Sigmoid colon (tissue), 4 donors: ENCODE data around the gene F11.

Experiments
- POLR2A ChIP-seq, 2 donors: fragments of 450-650 bp; IDR thresholded peaks; one replicate each; pipeline ENCODE4 v1.6.1; 2016; ENCODE audit warnings: antibody characterized with exemption in 2 of 2, mild to moderate bottlenecking in 2 of 2, moderate library complexity in 2 of 2
- POLR2AphosphoS5 ChIP-seq, 4 donors: sonication (generic); formaldehyde crosslinking; IDR thresholded peaks; one replicate each; pipeline ENCODE4 v1.6.1; 2017; ENCODE audit warnings: antibody characterized with exemption in 4 of 4
- TF ChIP-seq, protein P1 (sequence below), 4 experiments: fragments of 450-650 bp in 3 of 4; fragments of 200-600 bp in 1 of 4; IDR thresholded peaks; one replicate each; pipeline ENCODE4 v1.5.1; 2016 to 2019; ENCODE audit warnings: antibody characterized with exemption in 4 of 4, mild to moderate bottlenecking in 3 of 4, moderate library complexity in 2 of 4

DNA sequence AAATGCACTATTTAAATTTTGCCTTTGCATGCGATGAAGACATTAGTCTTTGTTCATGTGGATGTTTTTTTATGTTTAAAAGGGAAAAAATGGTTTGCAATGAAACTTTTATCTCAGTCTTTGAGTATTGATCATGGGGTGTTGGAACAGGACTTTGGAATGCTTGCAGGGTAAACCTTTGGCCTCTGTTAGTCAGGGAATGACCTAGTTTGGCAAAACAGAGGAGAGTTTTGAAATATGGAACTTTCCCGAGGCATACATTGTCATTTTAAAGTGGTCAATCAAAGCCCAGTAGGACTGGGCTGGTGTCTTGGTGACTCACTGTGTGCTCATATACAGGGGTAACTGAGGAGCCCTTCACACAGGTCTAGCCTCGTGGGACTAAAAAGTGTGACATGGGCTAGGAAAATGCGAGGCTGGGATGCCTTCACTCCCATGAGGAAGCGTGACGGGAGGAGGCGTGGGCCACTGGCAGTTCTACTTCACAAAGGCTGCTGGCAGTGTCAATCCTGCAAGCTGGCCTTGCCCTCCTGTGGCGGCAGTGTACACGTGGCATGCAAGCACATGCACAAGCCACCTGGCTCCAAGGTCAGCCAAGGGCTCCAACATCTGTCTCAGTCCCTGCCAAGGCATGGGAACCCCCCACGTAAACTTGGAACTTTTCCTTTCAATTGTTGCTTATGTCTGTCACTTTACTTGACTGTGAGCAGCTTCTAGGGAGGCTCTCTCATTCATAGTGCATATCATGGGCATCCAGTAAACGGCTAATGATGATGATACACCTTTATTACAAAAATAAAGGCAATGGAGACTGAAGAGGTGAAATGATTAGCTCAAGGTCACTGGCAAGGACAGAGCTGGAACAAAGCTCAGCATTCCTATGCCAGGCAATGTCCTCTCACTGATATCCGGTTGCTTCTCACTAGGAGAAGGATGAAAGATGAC is 5.2 kb upstream of the F11 start:
- TF ChIP-seq, protein P1, sequence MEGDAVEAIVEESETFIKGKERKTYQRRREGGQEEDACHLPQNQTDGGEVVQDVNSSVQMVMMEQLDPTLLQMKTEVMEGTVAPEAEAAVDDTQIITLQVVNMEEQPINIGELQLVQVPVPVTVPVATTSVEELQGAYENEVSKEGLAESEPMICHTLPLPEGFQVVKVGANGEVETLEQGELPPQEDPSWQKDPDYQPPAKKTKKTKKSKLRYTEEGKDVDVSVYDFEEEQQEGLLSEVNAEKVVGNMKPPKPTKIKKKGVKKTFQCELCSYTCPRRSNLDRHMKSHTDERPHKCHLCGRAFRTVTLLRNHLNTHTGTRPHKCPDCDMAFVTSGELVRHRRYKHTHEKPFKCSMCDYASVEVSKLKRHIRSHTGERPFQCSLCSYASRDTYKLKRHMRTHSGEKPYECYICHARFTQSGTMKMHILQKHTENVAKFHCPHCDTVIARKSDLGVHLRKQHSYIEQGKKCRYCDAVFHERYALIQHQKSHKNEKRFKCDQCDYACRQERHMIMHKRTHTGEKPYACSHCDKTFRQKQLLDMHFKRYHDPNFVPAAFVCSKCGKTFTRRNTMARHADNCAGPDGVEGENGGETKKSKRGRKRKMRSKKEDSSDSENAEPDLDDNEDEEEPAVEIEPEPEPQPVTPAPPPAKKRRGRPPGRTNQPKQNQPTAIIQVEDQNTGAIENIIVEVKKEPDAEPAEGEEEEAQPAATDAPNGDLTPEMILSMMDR (IDR thresholded peaks at IDR 0.05) = no peak
- no peak for TF ChIP-seq POLR2AphosphoS5 (IDR thresholded peaks at IDR 0.05)
- no peak for TF ChIP-seq POLR2A (IDR thresholded peaks at IDR 0.05)
